Measurements from ENCODE around the gene KATNAL2. TPM values are rescaled to one million over a fixed set of nuclear protein-coding genes. Genes with fewer than 3 reads are reported as not detected.

KATNAL2 gene
- polyA plus RNA-seq, 1 donor (not counting 4 experiments of a cell fraction or from before 2014, with no cell fraction given) = 1.1 TPM

- Histone ChIP-seq H3K9me1 (ENCODE audit: control insufficient read depth, extremely low read depth, insufficient read depth, low read length) (no peaks in the 10 kb centered on the region), H3K27me3 (ENCODE audit: control insufficient read depth, extremely low read depth, insufficient read depth, low read length) (no peaks in the 10 kb centered on the region), H3K4me2 (ENCODE audit: control insufficient read depth, extremely low read depth, insufficient read depth, low read depth, low read length) (no peak overlapping the region), H3K9me3 (ENCODE audit: control insufficient read depth, low read depth, low read length) (peaks cover 4% of the 10 kb centered on the region), H3K36me3 (ENCODE audit: control insufficient read depth in 2 of 2, extremely low read depth in 1 of 2, insufficient read depth in 2 of 2, low read length in 2 of 2) (peaks cover 0 to 2% of the 10 kb centered on the region in 2 experiments), H3K27ac (ENCODE audit: control insufficient read depth, insufficient read depth, low read length) (no peak overlapping the region), H3K9ac (ENCODE audit: control insufficient read depth, extremely low read depth, insufficient read depth, low read length) (no peak overlapping the region), H2AFZ (ENCODE audit: control insufficient read depth, low read length) (no peak overlapping the region), H4K20me1 (ENCODE audit: control insufficient read depth, extremely low read depth, insufficient read depth, low read length) (no peaks in the 10 kb centered on the region), H3K79me2 (ENCODE audit: control insufficient read depth, insufficient read depth, low read length) (peaks cover 9% of the 10 kb centered on the region), H3K4me3 (ENCODE audit: control insufficient read depth in 2 of 3, extremely low read depth in 1 of 3, insufficient read depth in 2 of 3, low read depth in 1 of 3, low read length in 3 of 3) (no peak overlapping the region), H3K4me1 (ENCODE audit: control insufficient read depth, extremely low read depth, insufficient read depth, low read length) (no peaks in the 10 kb centered on the region)
- no peak for TF ChIP-seq EZH2 (IDR thresholded peaks at IDR 0.05; ENCODE audit: low read length)
- TF ChIP-seq CTCF (optimal IDR thresholded peaks at IDR 0.05 in 1 of 3, IDR thresholded peaks at IDR 0.05 in 1 of 3, conservative IDR thresholded peaks at IDR 0.05 in 1 of 3; ENCODE audit: extremely low read depth in 1 of 3, insufficient read depth in 2 of 3, low read length in 3 of 3) = no peak
- FAIRE-seq (no peak), DNase-seq (ENCODE audit: low read depth, low spot score) (no peak)
- dilution Hi-C loops (cut with MboI; ENCODE audit: extremely low pct_ligation_motif_present, low sequenced_read_pairs) = no loop called here
Observed at GRCh38 chr18:46886893-46887292, 30.5 kb upstream of the KATNAL2 start.

GRCh38 chr18:46888965-46889364 lies 28.4 kb upstream of the KATNAL2 start:
- Histone ChIP-seq H2AFZ (ENCODE audit: control insufficient read depth, low read length) (no peak overlapping the region), H3K9me3 (ENCODE audit: control insufficient read depth, low read depth, low read length) (peaks cover 4% of the 10 kb centered on the region), H3K9ac (ENCODE audit: control insufficient read depth, extremely low read depth, insufficient read depth, low read length) (no peak overlapping the region), H3K4me3 (ENCODE audit: control insufficient read depth in 2 of 3, extremely low read depth in 1 of 3, insufficient read depth in 2 of 3, low read depth in 1 of 3, low read length in 3 of 3) (no peak overlapping the region), H4K20me1 (ENCODE audit: control insufficient read depth, extremely low read depth, insufficient read depth, low read length) (no peaks in the 10 kb centered on the region), H3K4me2 (ENCODE audit: control insufficient read depth, extremely low read depth, insufficient read depth, low read depth, low read length) (no peak overlapping the region), H3K27ac (ENCODE audit: control insufficient read depth, insufficient read depth, low read length) (no peak overlapping the region), H3K9me1 (ENCODE audit: control insufficient read depth, extremely low read depth, insufficient read depth, low read length) (no peaks in the 10 kb centered on the region), H3K79me2 (ENCODE audit: control insufficient read depth, insufficient read depth, low read length) (peaks cover 13% of the 10 kb centered on the region), H3K27me3 (ENCODE audit: control insufficient read depth, extremely low read depth, insufficient read depth, low read length) (no peaks in the 10 kb centered on the region), H3K36me3 (ENCODE audit: control insufficient read depth in 2 of 2, extremely low read depth in 1 of 2, insufficient read depth in 2 of 2, low read length in 2 of 2) (peaks cover 0 to 2% of the 10 kb centered on the region in 2 experiments), H3K4me1 (ENCODE audit: control insufficient read depth, extremely low read depth, insufficient read depth, low read length) (no peaks in the 10 kb centered on the region)
- dilution Hi-C loops (cut with MboI; ENCODE audit: extremely low pct_ligation_motif_present, low sequenced_read_pairs) = no loop called here
- DNase-seq (ENCODE audit: low read depth, low spot score) (no peak), FAIRE-seq (no peak)
- no peak for TF ChIP-seq EZH2 (IDR thresholded peaks at IDR 0.05; ENCODE audit: low read length)
- TF ChIP-seq CTCF (optimal IDR thresholded peaks at IDR 0.05 in 1 of 3, IDR thresholded peaks at IDR 0.05 in 1 of 3, conservative IDR thresholded peaks at IDR 0.05 in 1 of 3; ENCODE audit: extremely low read depth in 1 of 3, insufficient read depth in 2 of 3, low read length in 3 of 3) = no peak
